GM19351 (cell line): Measurements from ENCODE around the gene MBLAC1.

Source experiments
- ATAC-seq: cut with Tn5 transposase; IDR thresholded peaks from one replicate; pipeline ENCODE4 v1.9.1; 2021; ENCODE audit warnings: mild to moderate bottlenecking, moderate library complexity; ENCODE audit not compliant: unreplicated experiment

Gene MBLAC1

DNA sequence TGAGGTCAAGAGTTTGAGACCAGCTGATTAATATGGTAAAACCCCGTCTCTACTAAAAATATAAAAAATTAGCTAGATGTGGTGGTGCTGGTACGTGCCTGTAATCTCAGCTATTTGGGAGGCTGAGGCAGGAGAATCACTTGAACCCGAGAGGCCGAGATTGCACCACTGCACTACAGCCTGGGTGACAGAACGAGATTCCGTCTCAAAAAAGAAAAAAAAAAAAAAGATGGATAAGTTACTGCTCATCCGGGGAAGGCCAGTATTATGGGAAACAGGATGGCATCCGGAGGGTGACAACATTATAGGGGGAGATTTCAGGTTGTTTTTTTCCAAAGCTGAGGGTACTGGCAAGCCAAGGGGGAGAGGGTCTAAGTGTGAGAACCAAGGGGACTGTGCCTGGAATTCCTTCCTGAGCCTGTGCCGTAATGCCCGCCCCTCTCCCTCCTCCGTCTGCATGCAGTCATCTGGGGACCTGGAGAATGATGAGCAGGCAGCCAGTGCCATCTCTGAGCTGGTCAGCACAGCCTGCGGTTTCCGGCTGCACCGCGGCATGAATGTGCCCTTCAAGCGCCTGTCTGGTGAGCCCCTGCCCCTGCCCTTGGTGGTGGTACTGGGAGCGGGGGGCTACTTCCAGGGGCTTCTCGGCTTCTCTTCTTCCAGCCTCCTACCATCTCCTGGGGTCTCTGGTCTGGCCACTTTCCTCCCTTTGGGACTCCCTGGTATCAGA is 26.3 kb downstream of the MBLAC1 start:
- ATAC-seq: no peak

DNA sequence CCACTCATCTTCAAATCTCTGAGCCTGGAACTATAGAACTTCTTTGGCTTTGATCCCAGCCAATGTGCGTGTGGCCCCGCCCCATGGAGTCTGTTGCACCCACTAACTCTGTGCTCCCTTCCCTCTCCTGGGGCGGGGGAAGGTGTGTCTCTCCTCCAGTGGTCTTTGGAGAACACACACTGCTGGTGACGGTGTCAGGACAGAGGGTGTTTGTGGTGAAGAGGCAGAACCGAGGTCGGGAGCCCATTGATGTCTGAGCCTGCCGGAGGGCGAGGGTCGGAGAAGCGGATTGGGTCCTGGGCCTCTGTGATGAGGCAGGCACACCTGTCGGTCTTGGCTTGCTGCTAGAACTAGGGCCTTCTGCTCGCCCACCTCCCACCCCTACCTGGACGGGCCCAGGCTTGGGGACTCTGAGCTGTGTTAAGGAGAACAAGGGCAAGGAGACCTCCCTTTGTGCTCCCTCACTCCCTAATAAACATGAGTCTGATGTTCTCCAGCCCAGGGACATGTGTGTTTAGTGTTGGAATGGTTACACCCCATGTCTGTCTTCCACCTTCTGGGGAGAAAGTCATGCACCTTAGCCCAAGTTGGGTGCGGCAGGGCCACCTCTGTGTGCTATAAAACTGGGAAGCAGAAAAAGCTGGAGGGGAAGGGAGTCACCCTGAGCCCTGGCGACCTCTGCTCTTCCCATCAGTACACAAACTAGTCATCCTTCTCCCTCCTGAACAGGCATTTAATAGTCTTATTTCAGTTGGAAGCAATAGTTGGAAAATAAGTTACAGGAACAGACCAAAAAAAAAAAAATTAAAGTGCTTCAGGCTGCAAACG is 27.2 kb downstream of the MBLAC1 start:
- no peak for ATAC-seq

DNA sequence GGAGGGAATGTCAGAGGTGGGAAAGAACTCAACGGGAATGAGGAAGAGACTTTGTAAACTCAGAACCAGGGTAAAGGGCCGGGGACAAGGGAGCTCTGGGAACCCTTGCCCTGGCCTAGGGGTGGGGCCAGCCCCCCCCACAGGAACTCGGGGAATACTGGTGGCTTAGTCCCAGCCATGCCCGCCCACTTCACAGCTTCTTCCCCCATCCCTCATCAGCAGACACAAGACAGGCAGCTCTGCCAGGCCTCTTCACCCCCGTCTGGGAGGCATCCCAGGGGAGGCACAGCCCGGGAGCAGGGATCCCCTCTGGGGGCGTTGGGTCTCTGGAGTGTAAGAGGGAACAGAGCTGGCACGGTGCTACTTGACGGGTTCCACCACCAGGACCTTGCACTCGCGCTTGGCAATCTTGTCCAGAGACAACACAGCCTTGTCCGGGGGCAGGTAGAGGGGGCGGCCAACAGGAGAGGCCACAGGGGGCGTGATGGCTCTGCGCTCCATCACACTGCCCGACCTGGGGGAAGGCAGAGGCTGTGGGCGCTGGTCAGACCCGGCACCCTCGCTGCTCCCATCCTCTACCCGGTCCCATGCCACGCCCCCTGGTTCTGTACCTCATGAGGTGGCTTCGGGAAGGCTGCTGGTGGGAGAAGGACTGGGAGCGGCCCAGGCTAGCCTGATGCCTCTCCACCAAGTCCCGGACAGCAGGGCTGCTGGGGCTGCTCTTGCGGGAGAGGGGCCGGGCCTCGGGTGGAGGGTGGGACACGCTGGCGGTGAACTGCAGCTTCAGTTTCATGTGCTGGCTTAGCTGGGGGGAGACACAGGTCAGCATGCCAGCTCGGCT is 28.1 kb downstream of the MBLAC1 start:
- ATAC-seq: no peak

DNA sequence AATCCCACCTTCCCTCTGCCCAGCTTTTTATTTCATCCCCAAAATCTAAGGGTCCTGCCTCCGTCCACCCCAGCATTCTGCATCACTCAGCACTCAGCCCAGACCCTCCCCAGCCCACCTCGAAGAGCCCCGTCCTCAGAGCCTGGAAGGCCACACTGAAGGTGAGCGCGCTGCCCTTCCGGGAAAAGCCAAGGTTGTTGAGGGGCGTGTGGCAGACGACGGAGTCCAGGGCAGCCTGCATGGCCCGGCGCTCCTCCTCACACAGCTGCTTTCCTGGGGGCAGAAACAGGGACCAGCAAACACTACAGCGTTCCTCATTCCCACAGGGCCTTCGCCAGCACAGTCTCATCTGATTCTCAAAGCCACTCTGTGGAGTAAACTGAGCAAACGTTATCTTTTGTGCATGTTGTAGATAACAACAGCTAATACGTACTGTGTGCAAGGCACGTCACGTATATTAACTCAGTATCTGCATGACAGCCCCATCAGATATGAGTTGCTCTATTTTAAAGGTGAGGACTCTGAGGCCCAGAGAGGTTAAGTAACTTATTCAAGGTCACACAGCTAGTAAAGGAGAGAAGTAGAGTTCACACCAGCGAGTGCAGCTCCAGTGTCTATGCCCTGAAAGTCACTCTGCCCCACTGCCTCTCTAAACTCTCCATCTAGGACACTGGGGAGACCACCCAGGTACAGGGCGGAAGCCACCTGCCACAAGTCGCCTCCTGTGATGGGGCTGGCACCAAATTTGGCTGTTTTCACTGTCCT is 29.0 kb downstream of the MBLAC1 start:
- ATAC-seq: no peak

DNA sequence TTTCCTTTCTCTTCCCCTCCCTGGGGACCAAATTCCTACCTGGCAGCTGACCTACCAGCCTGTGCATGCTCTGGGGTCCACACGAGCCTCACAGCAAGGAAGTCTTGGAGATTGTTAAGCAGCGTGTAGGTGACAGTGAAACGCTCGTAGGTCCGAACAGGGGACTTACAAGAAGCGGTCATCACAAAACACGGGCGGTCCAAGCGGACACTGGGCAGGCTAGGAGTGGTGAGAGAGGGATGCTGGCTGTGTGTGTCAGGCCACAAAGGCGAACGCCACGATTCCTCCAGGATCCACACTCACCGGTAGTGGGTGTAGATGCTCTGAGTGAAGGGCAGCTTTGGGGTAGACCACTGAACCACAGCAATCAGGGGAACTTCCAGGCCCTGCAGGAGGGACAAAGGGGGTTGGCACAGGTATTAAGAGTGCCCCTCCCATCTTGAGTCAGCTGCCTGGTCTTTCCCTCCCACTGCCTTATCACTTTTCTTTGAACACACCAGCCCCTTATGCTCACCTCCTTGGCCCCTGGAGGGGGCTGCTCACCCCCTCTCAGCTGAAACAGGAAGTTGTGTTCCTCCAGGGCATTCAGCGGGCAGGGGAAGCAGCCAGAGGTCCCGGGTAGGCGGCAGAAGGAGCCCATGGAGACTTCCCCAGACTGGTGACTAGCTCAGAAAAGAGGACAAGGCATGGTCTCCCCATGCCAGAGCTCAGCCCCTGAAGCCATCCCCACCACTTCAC is 29.7 kb downstream of the MBLAC1 start:
- ATAC-seq: no peak

DNA sequence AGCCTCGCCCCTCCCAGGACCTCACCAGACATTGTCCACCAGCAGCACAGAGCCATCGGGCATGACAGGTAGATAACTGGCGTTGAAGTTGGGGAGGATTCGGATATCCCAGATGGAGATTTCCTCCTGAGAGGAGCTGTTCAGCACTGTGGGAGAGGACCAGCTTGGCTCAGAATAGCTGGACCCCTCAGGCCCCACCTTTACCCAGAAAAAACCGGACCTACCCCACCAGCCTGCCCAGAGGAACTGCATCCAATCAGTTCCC is 30.2 kb downstream of the MBLAC1 start:
- no peak for ATAC-seq

DNA sequence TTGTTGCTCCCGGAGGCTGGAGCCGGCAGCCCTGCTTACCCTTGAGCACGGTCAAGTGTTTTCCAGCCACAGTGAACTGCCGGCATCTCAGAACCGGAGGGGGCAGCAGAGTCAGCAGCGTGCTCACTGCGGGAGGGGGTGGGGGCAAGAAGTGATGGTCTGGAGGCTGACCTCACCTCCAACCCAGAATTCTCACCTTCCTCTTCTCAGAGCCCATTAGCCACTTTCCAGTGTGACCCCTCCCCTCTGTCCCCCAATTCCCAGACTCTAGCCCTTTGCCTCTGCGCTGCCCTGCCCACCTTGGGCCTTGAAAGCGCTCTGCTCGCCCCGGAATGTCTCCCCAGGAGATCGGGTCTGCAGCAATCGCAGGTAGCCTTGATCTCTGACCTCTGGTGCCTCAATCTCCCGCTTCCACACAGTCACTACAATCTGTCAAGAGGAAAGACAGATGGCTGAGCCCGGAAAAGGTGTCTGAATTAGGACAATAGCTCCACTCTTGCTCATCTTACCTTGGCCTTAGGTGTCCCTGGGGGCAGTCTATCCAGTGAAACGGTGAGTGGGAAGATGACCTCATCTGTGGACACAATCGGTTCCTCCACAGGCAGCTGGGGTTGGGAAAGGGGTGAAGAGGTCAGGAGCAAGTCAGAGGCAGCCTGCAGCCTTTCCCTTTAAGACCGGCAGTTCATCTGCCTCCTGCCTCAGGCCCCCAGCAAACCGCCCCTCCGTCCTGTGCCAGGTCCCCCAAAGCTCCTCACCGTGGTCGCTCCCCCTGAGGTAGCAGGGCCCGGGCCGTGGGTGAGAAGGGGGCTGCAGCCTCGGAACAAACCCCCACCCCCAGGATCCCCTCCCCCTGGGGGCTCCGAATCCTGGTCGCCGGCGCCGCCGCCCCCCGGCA is 30.8 kb downstream of the MBLAC1 start:
- no peak for ATAC-seq

DNA sequence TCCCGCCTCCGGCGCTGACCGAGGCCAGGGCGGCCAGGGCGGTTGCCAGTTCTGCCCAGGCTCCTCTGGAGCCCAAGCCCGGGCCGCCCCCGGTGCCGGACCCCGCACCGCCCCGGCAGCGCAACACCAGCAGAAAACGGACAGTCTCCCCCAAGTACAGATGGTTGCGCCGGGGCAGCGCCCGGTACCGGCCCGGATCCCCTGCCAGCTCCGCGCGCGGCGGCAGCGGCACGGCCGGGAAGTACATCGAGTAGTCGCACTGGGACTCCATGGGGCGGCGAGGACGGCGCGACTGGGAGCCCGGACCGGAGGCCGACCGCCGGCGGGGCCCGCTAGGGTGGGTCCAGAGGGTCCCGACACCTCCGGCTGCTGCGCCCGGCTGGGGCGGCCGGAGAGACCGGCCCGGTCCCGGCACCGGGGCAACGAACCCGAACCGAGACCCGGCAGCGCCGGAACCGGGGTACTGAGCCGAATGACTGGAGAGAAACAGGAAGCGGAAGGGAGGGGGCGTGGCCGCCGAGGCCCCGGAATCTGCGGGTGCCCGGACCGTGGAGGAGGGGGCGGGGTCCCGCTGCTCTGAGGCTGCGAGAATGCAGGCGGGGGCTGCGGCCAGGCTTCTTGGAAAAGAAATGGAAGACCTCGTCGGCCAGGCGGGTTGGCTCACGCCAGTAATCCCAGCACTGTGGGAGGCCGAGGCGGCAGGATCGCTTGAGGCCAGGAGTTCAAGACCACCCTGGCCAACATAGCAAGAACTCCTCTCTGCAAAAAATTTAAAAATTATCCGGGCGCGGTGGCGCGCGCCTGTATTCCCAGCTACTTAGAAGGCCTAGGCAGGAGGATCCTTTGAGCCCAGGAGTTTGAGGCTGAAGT is 31.7 kb downstream of the MBLAC1 start, which contains the start of gene TRAPPC14:
Gene TRAPPC14, minus strand, starts transcription at position 495 of the 870 bp plus-strand sequence. Its CDS starts 224 bp downstream, at position 271.
- ATAC-seq: peak; percentile 90

DNA sequence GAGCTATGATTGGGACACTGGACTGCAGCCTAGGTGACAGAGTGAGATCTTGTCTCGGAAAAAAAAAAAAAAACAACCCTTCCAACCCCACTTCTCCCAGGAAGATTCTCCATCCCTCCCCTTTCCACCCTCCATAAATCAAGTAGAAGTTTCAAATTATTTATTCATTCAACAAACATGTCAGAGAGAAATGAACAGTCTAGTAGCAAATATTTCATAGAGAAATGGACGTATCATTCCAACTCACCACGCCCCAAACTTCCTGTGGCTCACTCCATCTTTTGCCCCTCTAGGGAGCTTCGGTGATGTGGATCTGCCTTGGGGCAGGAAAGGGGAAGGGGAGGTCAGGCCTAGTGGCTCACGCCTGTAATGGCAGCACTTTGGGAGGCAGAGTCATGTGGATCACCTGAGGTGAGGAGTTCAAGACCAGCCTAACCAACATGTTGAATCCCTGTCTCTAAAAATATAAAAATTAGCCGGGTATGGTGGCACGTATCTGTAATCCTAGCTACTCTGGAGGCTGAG is 32.4 kb downstream of the MBLAC1 start:
- no peak for ATAC-seq

DNA sequence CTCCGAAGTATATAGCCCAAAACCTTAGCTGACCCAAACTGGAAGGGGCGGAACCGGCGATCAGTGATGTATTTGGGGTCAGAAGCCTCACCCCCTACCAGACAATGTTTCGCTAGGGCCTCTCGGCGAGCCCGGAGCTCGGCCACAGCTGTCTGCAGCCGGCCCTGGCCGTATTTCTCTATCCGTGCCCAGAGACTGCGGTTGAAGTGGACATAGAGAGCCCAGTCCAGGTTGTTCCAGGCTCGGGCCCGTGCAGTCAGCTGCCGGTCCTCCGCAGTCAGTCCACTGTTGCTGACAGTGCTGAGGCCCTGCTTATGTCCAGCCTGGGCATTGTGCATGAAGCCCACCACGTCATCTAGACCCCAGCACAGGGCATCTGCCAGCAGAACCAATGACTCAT is 33.3 kb downstream of the MBLAC1 start:
- ATAC-seq: no peak

DNA sequence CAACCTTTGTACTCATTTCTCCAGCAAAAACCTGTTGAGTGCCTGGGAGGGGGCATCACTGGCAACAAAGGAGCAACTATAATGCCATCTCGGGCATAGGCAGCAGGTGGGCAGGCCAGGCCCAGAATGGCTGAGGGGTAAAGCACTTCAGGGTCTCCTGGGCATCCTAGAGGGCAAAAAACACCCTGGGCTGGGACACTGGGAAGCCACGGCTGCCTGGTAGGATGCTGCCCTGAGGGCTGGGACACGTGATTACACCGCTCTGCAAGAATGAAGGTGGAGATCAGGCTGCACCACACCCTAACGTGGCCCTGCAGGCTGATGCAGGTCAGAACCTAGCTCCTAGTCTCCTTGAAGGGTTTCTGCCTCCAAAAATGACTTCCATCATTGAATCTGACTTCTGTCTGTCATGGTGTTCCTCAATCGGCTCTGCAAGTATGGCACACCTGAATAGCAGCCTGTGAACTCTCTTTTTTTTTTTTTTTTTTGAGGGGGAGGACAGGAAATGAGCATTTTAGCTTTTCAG is 36.3 kb downstream of the MBLAC1 start:
- ATAC-seq: no peak

DNA sequence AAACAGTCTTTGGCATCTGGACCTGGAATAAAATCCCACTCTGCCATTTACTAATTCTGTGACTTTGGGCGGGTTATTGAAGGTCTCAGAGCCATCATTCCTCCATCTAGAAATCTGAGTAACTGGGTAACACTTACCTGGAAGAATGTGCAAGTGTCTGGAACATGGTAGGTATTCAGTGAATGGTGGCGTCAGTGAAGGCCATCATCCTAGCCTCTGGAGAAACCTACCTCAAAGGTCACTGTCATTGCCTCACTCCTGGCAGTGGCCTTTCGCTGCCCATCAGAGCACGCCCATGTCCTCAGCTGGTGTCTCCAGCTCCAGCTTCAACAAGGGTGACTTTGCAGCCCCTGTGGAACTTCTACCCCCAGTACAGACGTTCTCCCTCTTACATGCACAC is 37.1 kb downstream of the MBLAC1 start:
- no peak for ATAC-seq

DNA sequence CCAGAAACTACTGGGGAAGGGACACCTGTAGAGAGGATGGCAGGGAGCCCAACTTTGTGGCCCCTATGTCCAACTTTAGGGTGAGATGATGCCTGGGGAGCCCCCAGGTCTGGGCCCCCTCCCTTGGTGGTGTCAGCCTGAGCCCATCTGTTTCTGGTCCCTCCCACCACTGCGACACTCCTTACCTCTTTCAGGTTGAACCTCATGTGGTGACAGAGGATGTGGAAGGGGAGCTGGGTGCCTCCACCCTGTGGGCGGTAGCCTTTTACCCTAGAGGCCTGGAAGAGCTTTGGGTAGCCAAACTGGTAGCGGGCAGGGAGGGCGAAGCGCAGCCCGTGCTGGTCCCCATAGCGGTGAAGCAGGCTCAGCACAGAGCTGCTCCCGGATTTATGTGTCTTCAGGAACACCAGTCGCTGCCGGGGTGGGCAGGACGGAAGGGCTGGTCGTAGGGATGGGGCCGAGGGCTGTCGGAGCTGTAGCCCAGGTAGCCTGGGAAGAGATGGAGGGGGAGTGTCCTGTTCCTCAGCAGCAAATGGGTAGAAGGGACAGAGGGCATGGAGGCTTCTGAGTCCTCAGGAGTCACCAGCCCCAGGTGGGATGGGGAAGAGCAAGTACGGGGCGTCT is 39.7 kb downstream of the MBLAC1 start:
- no peak for ATAC-seq

DNA sequence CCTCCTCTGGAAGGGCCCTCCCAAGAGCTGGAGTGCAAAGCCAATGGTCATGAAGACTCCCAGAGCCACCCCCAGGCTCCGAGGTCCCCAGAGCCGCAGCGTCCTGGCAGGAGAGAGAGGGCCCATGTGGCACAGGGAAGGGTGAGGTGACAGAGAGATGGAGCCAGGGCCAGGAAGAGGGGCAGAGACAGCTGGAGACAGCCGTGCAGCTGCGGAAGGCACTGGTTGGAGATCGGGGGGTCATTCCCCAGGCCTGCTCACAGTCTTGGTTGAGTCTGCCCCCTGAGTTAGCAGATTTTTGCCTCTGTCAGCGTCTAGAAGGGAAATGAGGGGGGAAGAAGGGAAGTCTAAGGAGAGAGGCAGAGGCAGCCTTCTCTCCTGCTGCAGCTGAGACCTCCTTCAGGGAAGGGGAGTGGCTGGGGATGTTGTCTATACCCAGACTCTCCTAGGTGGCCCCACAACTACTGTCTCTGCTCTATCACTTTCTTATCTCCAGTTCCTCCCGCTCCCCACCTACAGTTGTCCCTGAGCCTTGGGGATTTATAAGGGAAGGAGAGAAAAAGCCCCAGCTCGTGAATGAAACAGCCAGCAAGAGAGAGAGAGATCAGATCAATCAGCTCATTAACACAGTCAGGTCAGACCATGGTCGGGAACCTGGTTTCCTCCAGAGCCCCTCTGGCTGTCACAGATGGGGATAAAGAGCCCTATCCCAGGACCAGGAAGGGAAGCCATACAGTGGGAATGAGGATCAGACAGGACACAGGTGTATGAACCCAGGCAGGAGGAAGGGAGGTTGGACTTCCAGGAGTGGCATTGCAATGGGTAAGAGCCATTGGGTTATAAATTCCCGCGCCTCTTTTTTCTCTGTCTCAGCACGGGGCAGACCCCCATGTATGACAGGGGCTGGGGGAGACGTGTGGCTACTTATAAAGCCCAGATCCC is 40.5 kb downstream of the MBLAC1 start:
- ATAC-seq: no peak

DNA sequence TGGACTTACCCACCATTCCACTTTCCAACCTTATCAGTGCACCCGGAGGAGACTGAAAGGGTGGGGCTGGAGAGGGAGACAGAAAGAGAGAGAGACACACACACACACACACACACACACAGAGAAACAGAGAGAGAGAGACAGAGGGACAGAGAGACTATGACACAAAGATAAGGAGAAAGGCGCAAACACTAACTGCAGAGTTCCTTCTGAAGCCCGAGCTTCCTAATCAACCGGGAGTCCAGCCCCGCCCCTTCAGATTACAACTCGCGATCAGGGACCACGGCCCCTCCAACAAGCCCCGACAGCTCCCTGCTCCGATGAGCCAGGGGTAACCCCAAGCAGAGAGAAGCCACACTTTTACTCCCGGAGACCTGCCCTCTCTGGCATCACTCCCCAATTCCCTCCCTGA is 41.2 kb downstream of the MBLAC1 start:
- ATAC-seq: no peak
